GM23338 (cell line): ENCODE data around the gene SLC15A4. TPM values are rescaled to one million over a fixed set of nuclear protein-coding genes. Genes with fewer than 3 reads are reported as not detected.
A peak's percentile ranks its signal among the peaks of the same experiment; 100 is the strongest.

ENCODE experiments used
- ATAC-seq: fragments of 200-7000 bp; cut with Tn5 transposase; 3 replicates; pipeline ENCODE4 v1.9.1; 2020
- DNase-seq: peaks from one replicate; pipeline ENCODE4 v3.0.0-alpha.2; 2015; ENCODE audit warnings: low spot score
- H2AFZ ChIP-seq: fragments of 200-600 bp; sonication (generic); 2 replicates; pipeline ENCODE4 v1.8.0; 2016; ENCODE audit warnings: antibody characterized with exemption, mild to moderate bottlenecking, moderate library complexity
- H3F3A ChIP-seq: fragments of 200-600 bp; sonication (generic); replicated peaks from 2 replicates; pipeline ENCODE4 v1.8.0; 2017; ENCODE audit warnings: antibody characterized with exemption, mixed run types, low read depth
- H3K27ac ChIP-seq: fragments of 200-600 bp; sonication (generic); 2 replicates; pipeline ENCODE4 v1.6.1; 2016; ENCODE audit warnings: low read depth
- H3K27me3 ChIP-seq: fragments of 200-600 bp; sonication (generic); 2 replicates; pipeline ENCODE4 v1.8.0; 2016; ENCODE audit warnings: mild to moderate bottlenecking, mixed run types, moderate library complexity; ENCODE audit not compliant: insufficient read depth
- H3K36me3 ChIP-seq: fragments of 200-600 bp; sonication (generic); 2 replicates; pipeline ENCODE4 v1.8.0; 2016; ENCODE audit warnings: mild to moderate bottlenecking; ENCODE audit not compliant: insufficient read depth
- H3K4me1 ChIP-seq: fragments of 200-600 bp; sonication (generic); 2 replicates; pipeline ENCODE4 v1.8.0; 2016; ENCODE audit warnings: mild to moderate bottlenecking, moderate library complexity; ENCODE audit not compliant: insufficient read depth
- H3K4me2 ChIP-seq: fragments of 200-600 bp; sonication (generic); 2 replicates; pipeline ENCODE4 v1.7.1; 2017; ENCODE audit warnings: mixed run types
- H3K4me3 ChIP-seq: fragments of 200-600 bp; sonication (generic); 2 replicates; pipeline ENCODE4 v1.6.1; 2016; ENCODE audit warnings: mixed run types
- H3K79me2 ChIP-seq: fragments of 200-600 bp; sonication (generic); replicated peaks from 2 replicates; pipeline ENCODE4 v1.8.0; 2017; ENCODE audit warnings: mild to moderate bottlenecking; ENCODE audit not compliant: insufficient read depth
- H3K9me2 ChIP-seq: fragments of 200-600 bp; sonication (generic); 2 replicates; pipeline ENCODE4 v1.8.0; 2017; ENCODE audit not compliant: insufficient read depth
- H4K20me1 ChIP-seq: fragments of 200-600 bp; sonication (generic); replicated peaks from 2 replicates; pipeline ENCODE4 v1.8.0; 2017; ENCODE audit warnings: mild to moderate bottlenecking; ENCODE audit not compliant: insufficient read depth
- H3K27ac Mint-ChIP-seq: 2 replicates; pipeline ENCODE4 v1.8.0; 2020; ENCODE audit warnings: inconsistent platforms, mild to moderate bottlenecking, moderate library complexity, mixed read lengths
- H3K27me3 Mint-ChIP-seq: 3 replicates; pipeline ENCODE4 v1.8.0; 2022; ENCODE audit warnings: low read depth, mild to moderate bottlenecking, moderate library complexity, mixed read lengths, inconsistent platforms; ENCODE audit not compliant: insufficient read depth, poor library complexity
- H3K36me3 Mint-ChIP-seq: 3 replicates; pipeline ENCODE4 v1.8.0; 2021; ENCODE audit warnings: low read depth, mild to moderate bottlenecking, inconsistent platforms, moderate library complexity, mixed read lengths
- H3K4me1 Mint-ChIP-seq: 3 replicates; pipeline ENCODE4 v1.8.0; 2020; ENCODE audit warnings: mild to moderate bottlenecking, inconsistent platforms, mixed read lengths
- H3K4me3 Mint-ChIP-seq: 3 replicates; pipeline ENCODE4 v1.8.0; 2021; ENCODE audit warnings: moderate library complexity, mild to moderate bottlenecking, inconsistent platforms, mixed read lengths
- H3K9me3 Mint-ChIP-seq: 3 replicates; pipeline ENCODE4 v1.8.0; 2020; ENCODE audit warnings: moderate library complexity, mild to moderate bottlenecking, inconsistent platforms, mixed read lengths
- CREB1 ChIP-seq: fragments of 250-450 bp; sonication (Bioruptor Pico); IDR thresholded peaks from 2 replicates; pipeline ENCODE4 v1.5.0; 2020; ENCODE audit warnings: low read depth, mild to moderate bottlenecking, moderate library complexity
- CTCF ChIP-seq, 2 experiments: fragments of 200-600 bp in 1 of 2; sonication (generic) in 1 of 2; conservative IDR thresholded peaks; 2 replicates each; pipeline versions ENCODE4 v1.5.1 to v1.6.1; 2016 to 2017; ENCODE audit warnings: antibody characterized with exemption in 2 of 2, low read depth in 2 of 2, mild to moderate bottlenecking in 2 of 2, moderate library complexity in 1 of 2
- ETS1 ChIP-seq: IDR thresholded peaks from 2 replicates; pipeline ENCODE4 v1.6.1; 2016; ENCODE audit warnings: antibody characterized with exemption
- EZH2 ChIP-seq: fragments of 200-600 bp; sonication (generic); IDR thresholded peaks from one replicate; pipeline ENCODE4 v1.8.0; 2017; ENCODE audit warnings: antibody characterized with exemption, mild to moderate bottlenecking, low read depth; ENCODE audit not compliant: unreplicated experiment
- EZH2phosphoT487 ChIP-seq: fragments of 200-600 bp; sonication (generic); IDR thresholded peaks from one replicate; pipeline ENCODE4 v1.8.1; 2018; ENCODE audit warnings: antibody characterized with exemption; ENCODE audit not compliant: unreplicated experiment
- JUNB ChIP-seq: IDR thresholded peaks from one replicate; pipeline ENCODE4 v1.6.1; 2016; ENCODE audit warnings: antibody characterized with exemption; ENCODE audit not compliant: unreplicated experiment
- NANOG ChIP-seq: IDR thresholded peaks from 2 replicates; pipeline ENCODE4 v1.6.1; 2016; ENCODE audit warnings: antibody characterized with exemption, borderline replicate concordance
- POLR2AphosphoS5 ChIP-seq: IDR thresholded peaks from 2 replicates; pipeline ENCODE4 v1.6.1; 2016; ENCODE audit warnings: antibody characterized with exemption, low read depth
- REST ChIP-seq: IDR thresholded peaks from one replicate; pipeline ENCODE4 v1.6.1; 2018; ENCODE audit warnings: antibody characterized with exemption; ENCODE audit not compliant: unreplicated experiment
- STAT1 ChIP-seq: IDR thresholded peaks from one replicate; pipeline ENCODE4 v1.6.1; 2016; ENCODE audit warnings: antibody characterized with exemption; ENCODE audit not compliant: unreplicated experiment
- ZNF114 ChIP-seq: fragments of 250-450 bp; sonication (Bioruptor Pico); IDR thresholded peaks from 2 replicates; pipeline ENCODE4 v1.5.0; 2020; ENCODE audit warnings: mild to moderate bottlenecking, moderate library complexity
- ZNF331 ChIP-seq: fragments of 250-450 bp; sonication (Bioruptor Pico); IDR thresholded peaks from 2 replicates; pipeline ENCODE4 v1.5.0; 2020; ENCODE audit warnings: low read depth, mild to moderate bottlenecking, moderate library complexity
- ZNF462 ChIP-seq: fragments of 250-450 bp; sonication (Bioruptor Pico); IDR thresholded peaks from 2 replicates; pipeline ENCODE4 v1.5.0; 2020; ENCODE audit warnings: mild to moderate bottlenecking, moderate library complexity
- polyA plus RNA-seq: library from polyadenylated mRNA; unstranded; fragments of >200 nt; fragmentation: Nextera tagmentation; extraction: Ambion mirVana; gene quantifications from 2 replicates; pipeline ENCODE4 v1.2.1, GENCODE V29; 2016
- total RNA-seq: library from RNA; depleted of rRNA; stranded (reverse); fragments of >200 nt; shearing (Covaris generic); gene quantifications from 2 replicates; pipeline ENCODE4 v1.2.3, GENCODE V29; 2014

SLC15A4 gene
- total and polyA plus RNA-seq, 2 experiments from 2014 or later = 7.7 to 30.3 TPM

- Mint-ChIP-seq H3K9me3 (peaks cover 71% of the 10 kb centered on the region), H3K4me1 (peaks cover 30% of the 10 kb centered on the region), H3K27me3 (peaks cover 1% of the 10 kb centered on the region), H3K4me3 (no peak overlapping the region), H3K27ac (no peak overlapping the region), H3K36me3 (peaks cover 27% of the 10 kb centered on the region)
- Histone ChIP-seq H3F3A (no peaks in the 10 kb centered on the region), H3K9me2 (no peaks in the 10 kb centered on the region), H3K4me2 (no peak overlapping the region), H3K27me3 (no peaks in the 10 kb centered on the region), H3K4me1 (peaks cover 5% of the 10 kb centered on the region; the same call in 1 of the 2 replicates), H2AFZ (no peak overlapping the region), H4K20me1 (peaks cover 25% of the 10 kb centered on the region), H3K36me3 (no peaks in the 10 kb centered on the region), H3K79me2 (peaks cover 87% of the 10 kb centered on the region), H3K27ac (no peak overlapping the region), H3K4me3 (no peak overlapping the region)
- ATAC-seq = no peak
- peak; percentile 20 for DNase-seq
- TF ChIP-seq EZH2 (no peak), JUNB (no peak), POLR2AphosphoS5 (no peak), ETS1 (no peak), CTCF (conservative IDR thresholded peaks at IDR 0.05; ENCODE audit: low read depth in 2 of 2) (no peak), ZNF331 (CRISPR knock-in tag) (no peak), EZH2phosphoT487 (no peak), CREB1 (no peak), NANOG (no peak), REST (no peak), ZNF462 (CRISPR knock-in tag) (no peak), STAT1 (no peak), ZNF114 (CRISPR knock-in tag) (no peak)
Measured at GRCh38 chr12:128819293-128820144, 4.2 kb downstream of the SLC15A4 start.
